ENCODE results near the gene PPIG.

PPIG gene

GRCh38 chr2:169609264-169609663 is 25.1 kb downstream of the PPIG start (continued):
- TF ChIP-seq, protein P1, sequence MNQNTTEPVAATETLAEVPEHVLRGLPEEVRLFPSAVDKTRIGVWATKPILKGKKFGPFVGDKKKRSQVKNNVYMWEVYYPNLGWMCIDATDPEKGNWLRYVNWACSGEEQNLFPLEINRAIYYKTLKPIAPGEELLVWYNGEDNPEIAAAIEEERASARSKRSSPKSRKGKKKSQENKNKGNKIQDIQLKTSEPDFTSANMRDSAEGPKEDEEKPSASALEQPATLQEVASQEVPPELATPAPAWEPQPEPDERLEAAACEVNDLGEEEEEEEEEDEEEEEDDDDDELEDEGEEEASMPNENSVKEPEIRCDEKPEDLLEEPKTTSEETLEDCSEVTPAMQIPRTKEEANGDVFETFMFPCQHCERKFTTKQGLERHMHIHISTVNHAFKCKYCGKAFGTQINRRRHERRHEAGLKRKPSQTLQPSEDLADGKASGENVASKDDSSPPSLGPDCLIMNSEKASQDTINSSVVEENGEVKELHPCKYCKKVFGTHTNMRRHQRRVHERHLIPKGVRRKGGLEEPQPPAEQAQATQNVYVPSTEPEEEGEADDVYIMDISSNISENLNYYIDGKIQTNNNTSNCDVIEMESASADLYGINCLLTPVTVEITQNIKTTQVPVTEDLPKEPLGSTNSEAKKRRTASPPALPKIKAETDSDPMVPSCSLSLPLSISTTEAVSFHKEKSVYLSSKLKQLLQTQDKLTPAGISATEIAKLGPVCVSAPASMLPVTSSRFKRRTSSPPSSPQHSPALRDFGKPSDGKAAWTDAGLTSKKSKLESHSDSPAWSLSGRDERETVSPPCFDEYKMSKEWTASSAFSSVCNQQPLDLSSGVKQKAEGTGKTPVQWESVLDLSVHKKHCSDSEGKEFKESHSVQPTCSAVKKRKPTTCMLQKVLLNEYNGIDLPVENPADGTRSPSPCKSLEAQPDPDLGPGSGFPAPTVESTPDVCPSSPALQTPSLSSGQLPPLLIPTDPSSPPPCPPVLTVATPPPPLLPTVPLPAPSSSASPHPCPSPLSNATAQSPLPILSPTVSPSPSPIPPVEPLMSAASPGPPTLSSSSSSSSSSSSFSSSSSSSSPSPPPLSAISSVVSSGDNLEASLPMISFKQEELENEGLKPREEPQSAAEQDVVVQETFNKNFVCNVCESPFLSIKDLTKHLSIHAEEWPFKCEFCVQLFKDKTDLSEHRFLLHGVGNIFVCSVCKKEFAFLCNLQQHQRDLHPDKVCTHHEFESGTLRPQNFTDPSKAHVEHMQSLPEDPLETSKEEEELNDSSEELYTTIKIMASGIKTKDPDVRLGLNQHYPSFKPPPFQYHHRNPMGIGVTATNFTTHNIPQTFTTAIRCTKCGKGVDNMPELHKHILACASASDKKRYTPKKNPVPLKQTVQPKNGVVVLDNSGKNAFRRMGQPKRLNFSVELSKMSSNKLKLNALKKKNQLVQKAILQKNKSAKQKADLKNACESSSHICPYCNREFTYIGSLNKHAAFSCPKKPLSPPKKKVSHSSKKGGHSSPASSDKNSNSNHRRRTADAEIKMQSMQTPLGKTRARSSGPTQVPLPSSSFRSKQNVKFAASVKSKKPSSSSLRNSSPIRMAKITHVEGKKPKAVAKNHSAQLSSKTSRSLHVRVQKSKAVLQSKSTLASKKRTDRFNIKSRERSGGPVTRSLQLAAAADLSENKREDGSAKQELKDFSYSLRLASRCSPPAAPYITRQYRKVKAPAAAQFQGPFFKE (tag by site-specific recombination; IDR thresholded peaks at IDR 0.05; ENCODE audit: borderline replicate concordance) = no peak
- no peak for TF ChIP-seq ZNF776 (tag by site-specific recombination; IDR thresholded peaks at IDR 0.05; ENCODE audit: borderline replicate concordance)
- no peak for TF ChIP-seq AEBP2 (tag by site-specific recombination; IDR thresholded peaks at IDR 0.05; ENCODE audit: borderline replicate concordance)
- no peak for TF ChIP-seq KLF1 (tag by site-specific recombination; IDR thresholded peaks at IDR 0.05)
- TF ChIP-seq SP2 (tag by site-specific recombination; IDR thresholded peaks at IDR 0.05) = no peak
- no peak for TF ChIP-seq ZNF341 (tag by site-specific recombination; IDR thresholded peaks at IDR 0.05; ENCODE audit: low read depth)

DNA sequence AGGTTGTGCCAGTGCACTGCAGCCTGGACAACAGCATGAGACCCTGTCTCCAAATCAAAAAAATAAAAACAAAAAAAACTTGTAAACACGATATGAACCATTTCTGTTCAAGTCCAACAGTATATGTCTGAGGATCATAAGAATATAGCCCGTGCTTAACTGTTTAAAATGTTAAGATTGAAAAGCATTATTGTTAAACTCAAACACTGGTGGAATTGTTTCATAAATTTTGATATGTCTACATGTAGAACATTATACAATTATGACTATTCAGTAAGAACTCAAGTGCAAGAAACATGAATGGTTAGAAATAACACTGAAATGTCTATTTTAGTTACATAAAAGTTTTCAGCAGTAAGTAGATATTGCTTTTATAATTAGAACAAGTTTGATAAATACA is 29.7 kb downstream of the PPIG start:
- CTCF ChIA-PET = interaction anchor here (0.7 to 1.5 kb wide), 2 partner anchors 86 to 151 kb away, joined by 3 to 4 read pairs; no protein-coding TSS in a partner anchor
- TF ChIP-seq, protein P2, sequence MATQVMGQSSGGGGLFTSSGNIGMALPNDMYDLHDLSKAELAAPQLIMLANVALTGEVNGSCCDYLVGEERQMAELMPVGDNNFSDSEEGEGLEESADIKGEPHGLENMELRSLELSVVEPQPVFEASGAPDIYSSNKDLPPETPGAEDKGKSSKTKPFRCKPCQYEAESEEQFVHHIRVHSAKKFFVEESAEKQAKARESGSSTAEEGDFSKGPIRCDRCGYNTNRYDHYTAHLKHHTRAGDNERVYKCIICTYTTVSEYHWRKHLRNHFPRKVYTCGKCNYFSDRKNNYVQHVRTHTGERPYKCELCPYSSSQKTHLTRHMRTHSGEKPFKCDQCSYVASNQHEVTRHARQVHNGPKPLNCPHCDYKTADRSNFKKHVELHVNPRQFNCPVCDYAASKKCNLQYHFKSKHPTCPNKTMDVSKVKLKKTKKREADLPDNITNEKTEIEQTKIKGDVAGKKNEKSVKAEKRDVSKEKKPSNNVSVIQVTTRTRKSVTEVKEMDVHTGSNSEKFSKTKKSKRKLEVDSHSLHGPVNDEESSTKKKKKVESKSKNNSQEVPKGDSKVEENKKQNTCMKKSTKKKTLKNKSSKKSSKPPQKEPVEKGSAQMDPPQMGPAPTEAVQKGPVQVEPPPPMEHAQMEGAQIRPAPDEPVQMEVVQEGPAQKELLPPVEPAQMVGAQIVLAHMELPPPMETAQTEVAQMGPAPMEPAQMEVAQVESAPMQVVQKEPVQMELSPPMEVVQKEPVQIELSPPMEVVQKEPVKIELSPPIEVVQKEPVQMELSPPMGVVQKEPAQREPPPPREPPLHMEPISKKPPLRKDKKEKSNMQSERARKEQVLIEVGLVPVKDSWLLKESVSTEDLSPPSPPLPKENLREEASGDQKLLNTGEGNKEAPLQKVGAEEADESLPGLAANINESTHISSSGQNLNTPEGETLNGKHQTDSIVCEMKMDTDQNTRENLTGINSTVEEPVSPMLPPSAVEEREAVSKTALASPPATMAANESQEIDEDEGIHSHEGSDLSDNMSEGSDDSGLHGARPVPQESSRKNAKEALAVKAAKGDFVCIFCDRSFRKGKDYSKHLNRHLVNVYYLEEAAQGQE (tag by site-specific recombination; IDR thresholded peaks at IDR 0.05) = no peak
- TF ChIP-seq ZNF664 (tag by site-specific recombination; IDR thresholded peaks at IDR 0.05) = no peak
- no peak for TF ChIP-seq ZBTB44 (tag by site-specific recombination; IDR thresholded peaks at IDR 0.05)
- no peak for TF ChIP-seq ZNF670 (tag by site-specific recombination; IDR thresholded peaks at IDR 0.05; ENCODE audit: low read depth)
- no peak for TF ChIP-seq ZNF266 (tag by site-specific recombination; IDR thresholded peaks at IDR 0.05; ENCODE audit: low read depth)
- TF ChIP-seq PATZ1 (tag by site-specific recombination; IDR thresholded peaks at IDR 0.05) = no peak
- TF ChIP-seq, protein P3, sequence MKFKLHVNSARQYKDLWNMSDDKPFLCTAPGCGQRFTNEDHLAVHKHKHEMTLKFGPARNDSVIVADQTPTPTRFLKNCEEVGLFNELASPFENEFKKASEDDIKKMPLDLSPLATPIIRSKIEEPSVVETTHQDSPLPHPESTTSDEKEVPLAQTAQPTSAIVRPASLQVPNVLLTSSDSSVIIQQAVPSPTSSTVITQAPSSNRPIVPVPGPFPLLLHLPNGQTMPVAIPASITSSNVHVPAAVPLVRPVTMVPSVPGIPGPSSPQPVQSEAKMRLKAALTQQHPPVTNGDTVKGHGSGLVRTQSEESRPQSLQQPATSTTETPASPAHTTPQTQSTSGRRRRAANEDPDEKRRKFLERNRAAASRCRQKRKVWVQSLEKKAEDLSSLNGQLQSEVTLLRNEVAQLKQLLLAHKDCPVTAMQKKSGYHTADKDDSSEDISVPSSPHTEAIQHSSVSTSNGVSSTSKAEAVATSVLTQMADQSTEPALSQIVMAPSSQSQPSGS (tag by site-specific recombination; IDR thresholded peaks at IDR 0.05; ENCODE audit: low read depth) = no peak
- TF ChIP-seq, protein P4, sequence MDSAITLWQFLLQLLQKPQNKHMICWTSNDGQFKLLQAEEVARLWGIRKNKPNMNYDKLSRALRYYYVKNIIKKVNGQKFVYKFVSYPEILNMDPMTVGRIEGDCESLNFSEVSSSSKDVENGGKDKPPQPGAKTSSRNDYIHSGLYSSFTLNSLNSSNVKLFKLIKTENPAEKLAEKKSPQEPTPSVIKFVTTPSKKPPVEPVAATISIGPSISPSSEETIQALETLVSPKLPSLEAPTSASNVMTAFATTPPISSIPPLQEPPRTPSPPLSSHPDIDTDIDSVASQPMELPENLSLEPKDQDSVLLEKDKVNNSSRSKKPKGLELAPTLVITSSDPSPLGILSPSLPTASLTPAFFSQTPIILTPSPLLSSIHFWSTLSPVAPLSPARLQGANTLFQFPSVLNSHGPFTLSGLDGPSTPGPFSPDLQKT (IDR thresholded peaks at IDR 0.05; ENCODE audit: borderline replicate concordance, low read depth, low read length) = no peak
- no peak for TF ChIP-seq ZNF175 (tag by site-specific recombination; IDR thresholded peaks at IDR 0.05)
- no peak for TF ChIP-seq ZNF362 (tag by site-specific recombination; IDR thresholded peaks at IDR 0.05)
- no peak for TF ChIP-seq BCL11A (tag by site-specific recombination; IDR thresholded peaks at IDR 0.05; ENCODE audit: low read depth)

More for the DNA sequence above, 29.7 kb downstream of the PPIG start:
- H3K9me3 ChIP-seq (ENCODE audit: control insufficient read depth, insufficient read depth, low read depth, low read length) = no peaks in the 10 kb centered on the region
- POLR2A ChIA-PET = no interaction called here
- peaks cover 50 to 80% of the 10 kb centered on the region in 2 experiments for H3K36me3 ChIP-seq (ENCODE audit: control insufficient read depth in 2 of 2, insufficient read depth in 1 of 2, low read length in 2 of 2)
- no peaks in the 10 kb centered on the region for H3K4me1 ChIP-seq (ENCODE audit: control insufficient read depth, insufficient read depth, low read length)
- no peak overlapping the region for H3K27ac ChIP-seq (ENCODE audit: extremely low read depth, low read depth, low read length)
- no peak overlapping the region for H3K4me3 ChIP-seq (ENCODE audit: low read depth, low read length)

All from HEK293 (cell line).